ENCODE results near the gene RBM15B. TPM values are rescaled to one million over a fixed set of nuclear protein-coding genes. Genes with fewer than 3 reads are reported as not detected.
A peak's percentile ranks its signal among the peaks of the same experiment; 100 is the strongest.
"Not testable (repeated sequence)": the region's sequence is repeated elsewhere in the genome, so short reads cannot be mapped to it uniquely, and the experiment has no call there.

Gene RBM15B
- total RNA-seq, 2 experiments from 2014 or later = 29.1 to 29.2 TPM

GRCh38 chr3:51361746-51362145 is 29.3 kb upstream of the RBM15B start:
- no peaks in the 10 kb centered on the region for H3K9me3 ChIP-seq (ENCODE audit: control insufficient read depth in 1 of 2, insufficient read depth in 1 of 2, low read length in 2 of 2)
- Mint-ChIP-seq H3K9me3 (no peaks in the 10 kb centered on the region), H3K4me3 (no peak overlapping the region), H3K4me1 (ENCODE audit: low read depth) (no peaks in the 10 kb centered on the region), H3K27ac (no peak overlapping the region), H3K27me3 (no peaks in the 10 kb centered on the region), H3K36me3 (ENCODE audit: low read depth) (no peaks in the 10 kb centered on the region)
- no peaks in the 10 kb centered on the region for H3K27me3 ChIP-seq (ENCODE audit: control insufficient read depth in 1 of 2, insufficient read depth in 2 of 2, low read length in 2 of 2)
- DNase-seq = no peak
- no peak overlapping the region for H3K27ac ChIP-seq (ENCODE audit: low read depth in 1 of 2, low read length in 2 of 2)
- H3K4me3 ChIP-seq (ENCODE audit: low read length) = no peak overlapping the region
- H3K36me3 ChIP-seq (ENCODE audit: insufficient read depth, low read length) = no peaks in the 10 kb centered on the region
- no peak for TF ChIP-seq CTCF (IDR thresholded peaks at IDR 0.05)
- ChIA-PET CTCF (no interaction called here), POLR2A (no interaction called here)
- ATAC-seq (ENCODE audit: poor library complexity) = no peak
- intact Hi-C loops (cut with DNase I, micrococcal nuclease) = no loop called here
- H3K4me1 ChIP-seq (ENCODE audit: insufficient read depth, low read length) = no peaks in the 10 kb centered on the region

GRCh38 chr3:51362476-51362875 is 28.6 kb upstream of the RBM15B start:
- Histone ChIP-seq H3K27me3 (ENCODE audit: control insufficient read depth in 1 of 2, insufficient read depth in 2 of 2, low read length in 2 of 2) (no peaks in the 10 kb centered on the region), H3K27ac (ENCODE audit: low read depth in 1 of 2, low read length in 2 of 2) (no peak overlapping the region), H3K9me3 (ENCODE audit: control insufficient read depth in 1 of 2, insufficient read depth in 1 of 2, low read length in 2 of 2) (no peaks in the 10 kb centered on the region), H3K36me3 (ENCODE audit: insufficient read depth, low read length) (no peaks in the 10 kb centered on the region), H3K4me3 (ENCODE audit: low read length) (no peak overlapping the region), H3K4me1 (ENCODE audit: insufficient read depth, low read length) (no peaks in the 10 kb centered on the region)
- DNase-seq (no peak), ATAC-seq (ENCODE audit: poor library complexity) (no peak)
- Mint-ChIP-seq H3K27me3 (no peaks in the 10 kb centered on the region), H3K36me3 (ENCODE audit: low read depth) (no peaks in the 10 kb centered on the region), H3K9me3 (no peaks in the 10 kb centered on the region), H3K4me3 (no peak overlapping the region), H3K27ac (no peak overlapping the region), H3K4me1 (ENCODE audit: low read depth) (no peaks in the 10 kb centered on the region)
- TF ChIP-seq CTCF (IDR thresholded peaks at IDR 0.05) = no peak
- intact Hi-C loops (cut with DNase I, micrococcal nuclease) = no loop called here
- ChIA-PET POLR2A (no interaction called here), CTCF (no interaction called here)

GRCh38 chr3:51368276-51368675 is 22.8 kb upstream of the RBM15B start:
- H3K27me3 Mint-ChIP-seq; H3K4me3 Mint-ChIP-seq; POLR2A ChIA-PET; ATAC-seq (ENCODE audit: poor library complexity); H3K27ac ChIP-seq (ENCODE audit: low read depth in 1 of 2, low read length in 2 of 2); H3K4me1 Mint-ChIP-seq (ENCODE audit: low read depth); CTCF ChIA-PET; H3K4me1 ChIP-seq (ENCODE audit: insufficient read depth, low read length); H3K4me3 ChIP-seq (ENCODE audit: low read length); DNase-seq; H3K36me3 Mint-ChIP-seq (ENCODE audit: low read depth); H3K27ac Mint-ChIP-seq; intact Hi-C loops (cut with DNase I, micrococcal nuclease); H3K36me3 ChIP-seq (ENCODE audit: insufficient read depth, low read length); H3K9me3 ChIP-seq (ENCODE audit: control insufficient read depth in 1 of 2, insufficient read depth in 1 of 2, low read length in 2 of 2); H3K9me3 Mint-ChIP-seq; H3K27me3 ChIP-seq (ENCODE audit: control insufficient read depth in 1 of 2, insufficient read depth in 2 of 2, low read length in 2 of 2): not testable (repeated sequence)

GRCh38 chr3:51371943-51372557 is 19.0 kb upstream of the RBM15B start:
- Histone ChIP-seq H3K4me1 (ENCODE audit: insufficient read depth, low read length) (no peaks in the 10 kb centered on the region), H3K4me3 (ENCODE audit: low read length) (no peak overlapping the region), H3K27me3 (ENCODE audit: control insufficient read depth in 1 of 2, insufficient read depth in 2 of 2, low read length in 2 of 2) (peaks cover 0 to 3% of the 10 kb centered on the region in 2 experiments), H3K27ac (ENCODE audit: low read depth in 1 of 2, low read length in 2 of 2) (no peak overlapping the region), H3K36me3 (ENCODE audit: insufficient read depth, low read length) (no peaks in the 10 kb centered on the region), H3K9me3 (ENCODE audit: control insufficient read depth in 1 of 2, insufficient read depth in 1 of 2, low read length in 2 of 2) (peaks cover 0 to 7% of the 10 kb centered on the region in 2 experiments)
- DNase-seq = peak in 11 of 14 experiments; percentile 27 to 76 (median 42)
- Mint-ChIP-seq H3K27ac (no peak overlapping the region), H3K4me1 (ENCODE audit: low read depth) (no peaks in the 10 kb centered on the region), H3K9me3 (no peaks in the 10 kb centered on the region), H3K36me3 (ENCODE audit: low read depth) (no peaks in the 10 kb centered on the region), H3K27me3 (no peaks in the 10 kb centered on the region), H3K4me3 (no peak overlapping the region)
- ChIA-PET POLR2A (interaction anchor here (0.8 to 1.7 kb wide), 3 partner anchors 13 to 760 kb away, joined by 3 read pairs; partner anchors contain the start of gene MANF), CTCF (interaction anchor here (0.6 to 1.7 kb wide), 5 partner anchors 13 to 802 kb away, joined by 3 to 19 read pairs (median 3); partner anchors contain the start of genes HEMK1, MANF and MAPKAPK3)
- peak; percentile 65 for TF ChIP-seq CTCF (IDR thresholded peaks at IDR 0.05)
- ATAC-seq (ENCODE audit: poor library complexity) = peak; percentile 49
- intact Hi-C loops (cut with DNase I, micrococcal nuclease) = loop anchor here (1.0 to 5.0 kb wide), 4 partner anchors 401 to 800 kb away; partner anchors contain the start of gene DOCK3 (in 1 of the 2)

Measured in CD4-positive, alpha-beta T cell (primary cell).